Stimulated activated CD8-positive, alpha-beta memory T cell treated with anti-CD3 and anti-CD28 coated beads, Interleukin-15, amount 100 ng/mL, for 4 hours (primary cell): ENCODE data around the gene FHOD3.
"Not testable (repeated sequence)": the region's sequence is repeated elsewhere in the genome, so short reads cannot be mapped to it uniquely, and the experiment has no call there.

Source experiments
- DNase-seq, 2 donors: peaks; one replicate each; pipeline ENCODE4 v3.0.0-alpha.2; 2020; ENCODE audit warnings: low read depth in 2 of 2

The FHOD3 gene

DNA sequence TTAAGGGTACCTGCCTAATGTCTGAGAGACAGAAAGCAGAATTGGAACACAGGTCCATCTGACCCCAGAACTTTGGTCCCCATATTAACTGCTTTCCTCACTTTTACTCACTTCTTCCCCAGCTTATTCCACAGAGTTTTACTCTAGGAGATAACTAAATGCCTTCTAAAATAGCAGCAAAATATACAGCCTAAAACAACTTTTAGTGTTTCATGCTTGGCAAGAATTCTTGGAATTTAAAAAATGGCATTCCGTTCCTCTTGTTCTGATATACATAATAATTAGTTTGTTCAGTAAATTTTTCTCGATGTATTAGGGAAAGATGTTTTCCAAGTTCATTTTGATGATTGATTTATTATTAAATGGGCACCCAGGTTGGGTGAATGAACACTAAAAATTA, 151.9 kb downstream of the FHOD3 start:
- DNase-seq: no peak

- DNase-seq: no peak
Measured at GRCh38 chr18:36450264-36450663, 152.8 kb downstream of the FHOD3 start.

DNA sequence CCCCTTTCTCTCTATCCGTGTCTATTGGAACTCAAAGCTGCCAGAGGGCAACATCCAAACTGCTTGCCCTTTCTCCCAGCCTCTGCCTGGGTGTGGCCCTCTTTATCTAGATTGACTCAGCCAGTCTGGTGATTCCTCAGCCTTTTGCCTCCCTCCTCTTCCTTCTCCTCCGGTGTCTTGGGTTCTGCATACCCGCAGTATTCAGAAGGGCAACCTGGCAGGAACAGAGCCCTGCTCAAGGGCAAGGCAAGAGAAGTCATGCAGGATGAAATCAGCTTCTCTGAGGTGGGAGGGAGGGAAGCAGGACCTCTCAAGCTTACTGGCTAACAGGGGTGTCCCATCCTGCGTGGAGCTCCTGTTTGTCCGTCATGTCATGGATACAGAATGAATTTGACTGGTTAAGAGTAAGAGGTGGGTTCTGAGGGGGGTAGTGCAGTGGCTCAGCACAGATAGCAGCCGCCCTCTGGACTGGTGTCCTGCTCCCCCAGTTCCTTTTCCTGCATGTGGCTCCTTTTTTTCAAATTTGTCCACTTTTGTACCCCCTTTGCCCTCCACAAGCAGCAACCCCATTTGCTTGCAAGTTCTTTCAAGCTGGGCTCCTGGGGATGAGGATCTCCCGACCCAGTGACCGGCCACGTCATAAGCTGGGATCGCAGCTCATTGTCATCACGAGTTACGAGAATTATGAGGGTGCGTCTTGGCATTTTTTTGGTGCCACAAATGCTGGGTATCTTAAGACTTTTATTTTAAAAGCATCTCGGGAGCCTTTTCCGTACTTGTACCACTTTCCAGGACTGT, 154.1 kb downstream of the FHOD3 start:
- no peak for DNase-seq

- no peak for DNase-seq
Measured at GRCh38 chr18:36454245-36454644, 156.7 kb downstream of the FHOD3 start.

DNA sequence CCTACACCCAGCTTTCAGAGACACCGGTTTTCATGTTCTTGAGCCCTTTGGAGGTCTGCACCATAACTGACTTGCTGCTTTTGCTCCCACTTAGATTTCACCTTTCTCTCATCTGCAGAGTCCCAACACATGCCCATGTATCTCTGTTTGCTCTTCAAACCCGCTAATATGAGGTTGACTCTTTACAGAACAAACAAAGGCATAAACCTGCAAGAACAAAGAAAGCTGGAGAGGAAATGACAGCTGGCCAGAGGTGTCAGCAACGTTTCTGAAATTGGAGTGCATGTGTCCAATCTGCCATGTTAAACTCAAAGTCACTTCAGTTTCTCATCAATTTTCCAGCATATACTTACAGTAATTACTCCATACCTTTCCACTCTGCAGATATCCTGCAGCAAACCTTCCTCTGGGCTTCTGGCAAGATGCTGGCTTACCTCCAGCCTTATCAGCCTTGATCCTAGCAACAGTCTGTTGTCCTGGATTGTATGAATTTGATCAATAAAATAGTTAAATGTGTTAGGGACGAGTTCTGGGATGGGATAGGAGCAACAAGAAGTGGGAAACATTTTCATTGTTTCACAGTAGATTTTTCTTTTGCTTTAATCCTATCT, 157.4 kb downstream of the FHOD3 start:
- DNase-seq: no peak

- no peak for DNase-seq
Measured at GRCh38 chr18:36455931-36456330, 158.4 kb downstream of the FHOD3 start.

DNA sequence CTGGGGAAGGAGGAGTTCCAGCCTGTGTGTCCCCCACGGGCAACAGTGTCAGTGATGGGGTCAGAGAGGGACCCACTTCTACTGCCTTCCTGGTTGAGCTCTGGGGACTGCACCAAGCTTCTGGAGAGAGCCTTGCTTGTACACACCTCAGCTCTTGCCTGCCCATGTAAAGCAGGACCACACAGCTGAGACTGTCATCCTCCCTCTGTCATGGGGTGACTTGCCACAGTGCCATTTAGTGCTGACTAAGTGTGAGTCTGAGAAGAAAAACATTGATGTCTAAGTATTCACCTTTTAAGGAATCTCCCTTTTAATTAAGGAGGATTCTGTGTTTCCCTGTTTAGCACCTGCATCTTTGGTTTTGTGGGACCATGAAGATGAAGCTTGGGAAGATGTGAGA, 159.1 kb downstream of the FHOD3 start:
- DNase-seq: no peak

- no peak for DNase-seq
Measured at GRCh38 chr18:36457683-36458082, 160.2 kb downstream of the FHOD3 start.

- DNase-seq: no peak
Measured at GRCh38 chr18:36458306-36458705, 160.8 kb downstream of the FHOD3 start.

DNA sequence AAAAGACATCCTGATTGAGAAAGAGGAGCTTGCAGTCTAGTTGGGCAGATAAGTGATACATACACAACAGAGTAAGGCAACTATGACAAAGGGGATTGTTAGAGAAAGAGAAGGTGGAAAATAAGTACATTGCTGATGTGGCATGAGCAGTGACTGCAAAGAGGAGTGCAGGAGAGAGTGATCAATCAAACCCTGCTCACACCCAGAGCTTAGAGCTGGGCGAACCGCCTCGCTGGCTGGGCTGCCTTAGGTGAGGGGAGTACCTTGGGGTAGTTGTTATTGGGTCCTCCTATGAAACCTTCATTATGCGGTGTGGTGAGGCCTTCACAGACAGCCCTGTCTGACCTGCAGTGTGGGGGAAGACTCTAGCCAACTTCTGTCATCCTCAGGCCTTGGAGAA, 161.7 kb downstream of the FHOD3 start:
- DNase-seq: no peak

- DNase-seq: no peak
Measured at GRCh38 chr18:36459786-36460185, 162.3 kb downstream of the FHOD3 start.

- no peak for DNase-seq
Measured at GRCh38 chr18:36460324-36460850, 162.9 kb downstream of the FHOD3 start.

- DNase-seq: no peak
Measured at GRCh38 chr18:36460854-36461253, 163.3 kb downstream of the FHOD3 start.

- DNase-seq: no peak
Measured at GRCh38 chr18:36461551-36461987, 164.1 kb downstream of the FHOD3 start.

- not testable (repeated sequence) for DNase-seq
Measured at GRCh38 chr18:36463516-36463915, 166.0 kb downstream of the FHOD3 start.

GRCh38 chr18:36464126-36464651, 166.7 kb downstream of the FHOD3 start:
- DNase-seq: no peak

DNA sequence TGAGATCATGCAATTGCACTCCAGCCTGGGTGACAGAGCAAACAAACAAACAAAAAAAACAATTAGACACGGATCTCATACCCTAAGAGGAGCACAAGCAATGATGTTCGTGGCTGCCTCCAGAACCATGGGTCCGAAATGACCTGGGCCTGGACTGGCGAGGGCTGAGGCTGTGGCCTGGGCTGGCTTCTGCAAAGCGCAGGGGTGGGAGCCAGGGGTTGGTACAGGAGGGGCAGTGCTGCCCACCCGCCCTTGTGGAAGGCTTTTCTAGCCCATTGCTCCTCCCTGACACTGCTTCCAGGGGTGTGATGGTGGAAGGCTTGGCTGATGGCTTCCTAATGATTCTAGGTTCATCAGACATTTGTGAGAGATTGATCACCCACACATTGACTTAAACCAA, 167.8 kb downstream of the FHOD3 start:
- DNase-seq: no peak

- no peak for DNase-seq
Measured at GRCh38 chr18:36465970-36466369, 168.5 kb downstream of the FHOD3 start.

DNA sequence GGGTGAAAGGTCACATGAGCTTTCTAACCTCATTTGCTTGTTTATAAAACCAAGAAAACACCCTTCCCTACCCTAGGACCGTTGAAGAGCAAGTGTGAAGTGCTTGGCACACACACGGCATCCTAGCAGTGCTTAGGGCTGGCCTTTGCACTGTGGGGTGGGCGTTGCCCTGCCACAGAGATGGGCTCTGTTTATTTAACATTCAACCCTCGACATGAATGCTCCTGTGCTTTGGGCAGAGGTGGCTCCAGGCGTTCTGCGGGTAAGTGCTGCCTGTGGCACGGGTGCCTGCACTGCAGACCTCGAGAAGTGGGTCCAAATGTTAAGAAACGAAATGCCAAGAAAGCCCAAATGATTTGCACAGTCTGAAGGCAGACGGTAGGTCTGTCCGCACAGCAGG, 170.1 kb downstream of the FHOD3 start:
- no peak for DNase-seq

GRCh38 chr18:36468161-36468560, 170.6 kb downstream of the FHOD3 start:
- no peak for DNase-seq

DNA sequence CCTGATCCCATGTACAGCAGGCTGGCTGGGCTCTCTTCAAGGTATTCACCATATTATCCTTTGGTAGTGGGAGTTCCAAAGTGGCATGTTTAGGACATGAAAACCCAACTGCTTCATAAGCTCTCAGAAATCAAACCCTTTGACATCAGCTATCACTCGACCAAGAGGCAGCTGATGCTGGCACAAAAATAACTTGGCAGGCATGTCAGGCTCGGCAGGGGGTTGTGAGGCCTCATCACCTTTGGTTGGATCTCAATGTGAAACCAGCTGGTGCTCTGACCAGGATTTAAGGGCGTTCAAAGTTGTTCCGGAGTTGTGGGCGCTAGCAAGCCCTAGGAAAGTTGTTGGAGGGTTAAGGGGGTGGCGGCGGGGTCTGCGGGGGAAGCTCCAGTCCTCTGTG, 171.9 kb downstream of the FHOD3 start:
- no peak for DNase-seq

GRCh38 chr18:36470896-36471295, 173.4 kb downstream of the FHOD3 start:
- no peak for DNase-seq

- no peak for DNase-seq
Measured at GRCh38 chr18:36471393-36471792, 173.9 kb downstream of the FHOD3 start.
